RPMI8226 (cell line): ENCODE results near the gene SUMO3.

Experiments
- DNase-seq: peaks from one replicate; pipeline ENCODE4 v3.0.0-alpha.2; 2015

Gene SUMO3

DNA sequence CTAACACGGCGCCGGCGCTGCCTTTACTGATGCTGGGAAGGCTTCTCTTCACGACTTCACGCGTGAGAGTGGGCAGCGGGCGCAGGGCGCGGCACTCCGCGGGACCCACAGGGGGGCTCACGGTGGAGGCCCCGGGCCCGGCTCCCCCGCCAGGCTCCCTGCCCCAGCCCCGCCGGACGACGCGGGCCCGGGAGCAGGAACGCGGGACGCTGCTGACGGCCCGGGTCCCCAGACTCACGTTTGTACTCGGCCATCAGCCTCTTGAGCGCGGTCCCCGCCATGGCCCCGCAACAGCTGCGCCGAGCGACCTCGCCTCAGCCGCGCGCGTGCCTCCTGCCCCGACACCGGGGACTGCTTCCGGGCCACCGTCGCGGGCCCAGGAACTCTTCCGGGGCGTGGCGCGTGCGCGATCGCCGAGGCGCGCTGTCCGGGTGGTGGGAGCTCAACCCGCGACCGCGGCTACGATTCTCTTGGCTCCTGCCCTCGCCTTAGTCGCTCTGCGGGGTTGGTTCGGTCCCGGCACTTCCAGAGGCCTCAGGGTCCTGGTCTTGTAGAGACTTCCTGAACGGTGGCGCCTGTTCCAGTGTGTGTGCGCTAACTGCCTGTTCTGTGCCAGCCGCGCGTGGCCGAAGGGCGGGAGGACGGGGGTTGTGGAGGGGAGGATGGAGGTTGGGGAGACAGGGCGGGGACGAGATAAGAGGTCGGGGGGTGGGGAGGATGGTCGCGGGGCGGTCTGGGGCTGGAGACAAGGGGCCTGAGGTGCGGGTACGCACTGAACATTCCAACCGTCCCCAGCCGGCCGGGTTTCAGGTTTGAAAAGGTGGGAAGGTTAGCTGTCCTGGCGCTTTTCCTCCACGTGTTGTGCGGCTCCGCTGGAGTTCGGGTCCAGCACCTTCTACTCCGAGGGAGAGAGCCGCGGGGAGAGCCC, 16.1 kb downstream of the SUMO3 start, which contains the start of gene UBE2G2:
TSS of gene UBE2G2 (minus strand) at position 353 of the 928 bp plus-strand sequence. CDS start at position 281, 72 bp downstream.
- DNase-seq: peak; percentile 93

DNA sequence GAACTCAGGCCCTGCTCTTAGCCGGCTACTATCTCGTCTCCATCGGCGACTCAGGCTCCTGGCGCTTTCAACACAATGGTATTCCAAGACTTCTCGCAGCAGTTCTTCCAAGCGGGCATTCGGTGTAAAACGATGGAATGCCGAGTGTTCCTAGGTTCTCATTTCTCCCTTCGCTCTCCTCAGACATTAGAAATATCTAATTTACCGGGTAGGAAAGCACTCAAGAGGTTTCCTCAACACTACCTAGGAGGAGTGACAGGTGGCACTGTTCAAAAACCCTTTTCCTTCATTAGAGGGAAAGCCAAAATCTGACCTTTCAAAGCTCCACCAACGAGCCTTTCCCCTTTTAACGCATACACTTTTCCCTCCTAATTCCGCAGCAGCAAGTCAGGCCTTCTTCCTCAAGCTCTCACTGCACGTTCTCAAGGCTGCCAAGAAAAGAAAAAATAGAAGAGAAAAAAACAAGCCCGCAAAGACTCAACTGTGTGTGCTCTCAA, 16.8 kb downstream of the SUMO3 start:
- peak; percentile 75 for DNase-seq

DNA sequence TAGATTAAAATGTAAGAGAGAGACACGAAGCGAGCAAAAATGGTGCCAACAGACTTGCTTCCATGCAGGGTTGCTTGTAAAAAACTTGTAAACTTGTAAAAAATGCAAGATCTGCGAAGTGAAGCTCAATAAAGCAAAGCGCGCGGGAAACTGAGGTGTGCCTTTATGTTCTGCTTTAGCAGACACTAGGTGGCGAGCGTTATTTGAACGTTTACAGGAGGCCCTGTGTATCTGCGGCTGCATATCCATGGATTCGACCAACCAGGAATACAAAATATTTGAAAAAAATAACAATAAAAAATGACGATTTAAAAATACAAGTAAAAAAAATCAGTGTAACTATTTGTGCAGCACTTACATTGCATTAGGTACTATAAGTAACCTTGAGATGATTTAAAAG, 17.8 kb downstream of the SUMO3 start:
- DNase-seq: peak; percentile 55

DNA sequence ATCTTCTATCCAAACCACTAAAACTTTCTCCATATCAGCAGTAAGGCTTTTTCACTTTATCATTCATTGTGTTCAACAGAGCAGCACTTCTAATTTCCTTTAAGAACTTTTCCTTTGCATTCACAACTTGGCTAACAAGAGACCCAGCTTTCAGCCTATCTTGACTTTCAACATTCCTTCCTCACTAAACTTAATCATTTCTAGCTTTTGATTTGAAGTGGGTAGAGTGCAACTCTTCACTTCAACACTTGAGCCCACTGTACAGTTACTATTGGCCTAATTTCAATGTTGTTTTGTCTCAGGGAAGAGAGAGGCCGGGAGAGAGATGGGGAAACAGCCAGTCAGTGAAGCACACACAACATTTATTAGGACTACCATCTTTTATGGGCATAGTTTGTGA, 18.2 kb downstream of the SUMO3 start:
- no peak for DNase-seq

DNA sequence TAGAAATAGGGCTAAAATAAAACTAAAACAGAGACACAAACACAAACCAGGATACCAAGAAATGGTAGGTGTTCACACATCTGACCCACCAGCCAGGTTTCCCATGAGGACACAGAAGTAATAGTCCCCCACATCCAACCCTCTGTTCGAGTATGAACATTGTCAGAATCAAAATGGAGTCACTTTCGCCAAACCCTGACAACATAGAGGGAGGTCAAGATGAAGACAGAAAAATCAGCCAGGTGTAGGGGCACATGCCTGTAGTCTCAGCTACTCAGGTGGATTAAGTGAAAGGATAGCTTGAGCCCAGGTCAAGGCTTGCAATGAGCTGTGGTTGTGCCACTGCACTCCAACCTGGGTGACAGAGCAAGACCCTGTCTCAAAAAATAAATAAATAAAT, 20.1 kb downstream of the SUMO3 start:
- no peak for DNase-seq

DNA sequence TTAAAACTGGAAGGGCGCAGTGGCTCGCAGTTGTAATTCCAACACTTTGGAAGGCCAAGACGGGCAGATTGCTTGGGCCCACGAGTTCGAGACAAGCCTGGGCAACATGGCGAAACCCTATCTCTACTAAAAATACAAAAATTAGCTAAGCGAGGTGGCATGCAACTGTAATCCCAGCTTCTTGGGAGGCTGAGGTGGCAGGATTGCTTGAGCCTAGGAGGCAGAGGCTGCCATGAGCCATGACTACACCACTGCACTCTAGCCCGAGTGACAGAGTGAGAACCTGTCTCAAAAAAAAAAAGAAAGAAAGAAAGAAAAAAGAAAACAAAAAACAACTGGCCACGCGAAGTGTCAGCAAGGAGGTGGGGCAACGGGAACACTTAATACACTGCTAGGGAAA, 22.5 kb downstream of the SUMO3 start:
- DNase-seq: no peak

DNA sequence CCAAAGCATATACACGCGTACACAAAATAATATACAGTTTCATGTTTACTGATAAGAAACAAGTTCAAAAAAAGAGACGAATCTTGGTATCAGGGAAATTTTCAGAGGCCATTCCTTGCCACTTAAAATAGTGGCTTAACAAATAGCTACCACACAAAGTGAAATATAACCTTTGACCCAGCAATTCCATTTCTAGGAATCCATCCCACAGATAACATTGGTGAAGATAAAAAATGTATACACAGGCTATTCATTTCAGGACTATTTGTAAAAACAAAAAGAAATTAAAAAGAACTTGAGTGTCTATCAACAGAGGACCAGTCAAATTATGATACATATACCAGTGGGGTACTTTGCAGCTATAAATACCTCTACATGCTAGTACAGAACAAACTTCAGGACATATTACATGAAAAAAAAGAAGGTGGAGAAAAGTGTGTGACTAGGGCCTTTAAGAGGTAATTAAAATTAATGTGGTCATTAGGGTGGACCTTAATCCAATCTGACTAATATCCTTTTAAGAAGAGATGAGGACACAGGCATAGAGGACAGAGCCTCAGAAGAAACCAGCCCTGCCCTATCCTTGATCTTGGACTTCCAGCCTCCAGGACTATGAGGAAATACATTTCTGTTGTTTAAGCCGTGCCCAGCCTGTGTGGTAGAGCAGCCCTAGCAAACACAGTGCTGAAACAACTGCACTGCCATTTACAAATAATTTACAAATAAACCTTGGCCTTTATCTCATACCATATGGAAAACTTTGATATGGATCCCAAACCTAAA, 24.1 kb downstream of the SUMO3 start:
- no peak for DNase-seq

DNA sequence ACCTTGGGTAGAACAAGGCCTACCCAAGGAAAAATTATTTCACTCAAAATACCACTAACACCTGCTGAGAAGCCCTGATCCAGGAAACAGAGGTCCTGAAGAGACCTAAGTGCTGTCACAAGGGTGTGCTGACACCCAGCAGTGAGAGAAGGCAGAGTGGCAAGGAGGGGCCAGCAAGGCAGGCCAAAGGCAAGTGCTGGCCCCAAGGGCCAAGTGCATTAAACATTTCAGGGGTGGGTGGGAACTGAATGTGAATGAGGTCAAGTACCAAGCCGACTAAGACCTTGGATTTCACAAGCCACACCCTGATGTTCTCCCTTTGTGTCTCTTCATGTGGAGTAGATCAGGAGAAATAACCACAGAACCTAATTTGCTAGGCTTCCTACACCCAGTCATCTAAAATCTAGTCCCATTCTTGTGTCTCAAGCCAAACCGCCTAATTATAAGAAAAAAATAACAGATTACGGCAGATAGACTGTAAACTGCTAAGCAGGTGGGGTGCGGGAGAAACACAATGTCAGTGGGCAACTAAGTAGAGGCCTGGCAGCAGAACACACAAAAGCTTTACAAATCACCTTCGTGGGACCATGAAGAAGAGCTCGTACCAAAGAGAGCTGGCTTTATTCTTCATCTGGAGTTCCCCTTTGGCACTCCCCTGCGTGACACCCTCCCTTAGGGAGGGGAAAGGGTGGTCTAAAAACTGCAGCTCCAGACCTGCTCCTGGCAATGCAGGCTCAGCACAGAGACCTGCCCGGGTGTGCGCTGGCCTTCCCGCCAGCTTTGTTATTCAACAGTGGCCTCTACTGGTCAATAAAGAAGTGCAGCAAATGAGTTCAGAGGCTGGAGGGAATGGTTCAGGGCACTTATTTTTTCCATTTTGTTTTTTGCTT, 24.9 kb downstream of the SUMO3 start:
- peak; percentile 75 for DNase-seq

DNA sequence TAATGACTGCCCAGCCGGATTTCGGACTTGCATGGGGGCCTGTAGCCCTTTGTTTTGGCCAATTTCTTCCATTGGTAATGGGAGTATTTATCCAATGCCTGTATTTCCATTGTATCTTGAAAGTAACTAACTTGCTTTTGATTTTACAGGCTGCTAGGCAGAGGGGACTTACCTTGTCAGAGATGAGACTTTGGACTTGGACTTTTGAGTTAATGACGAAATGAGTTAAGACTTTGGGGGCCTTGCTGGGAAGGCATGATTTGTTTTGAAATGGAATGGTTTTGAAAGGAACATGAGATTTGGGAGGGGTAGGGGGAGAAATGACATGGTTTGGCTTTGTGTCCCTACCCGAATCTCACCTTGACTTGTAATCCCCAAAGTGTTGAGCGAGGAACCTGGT, 25.9 kb downstream of the SUMO3 start:
- no peak for DNase-seq

DNA sequence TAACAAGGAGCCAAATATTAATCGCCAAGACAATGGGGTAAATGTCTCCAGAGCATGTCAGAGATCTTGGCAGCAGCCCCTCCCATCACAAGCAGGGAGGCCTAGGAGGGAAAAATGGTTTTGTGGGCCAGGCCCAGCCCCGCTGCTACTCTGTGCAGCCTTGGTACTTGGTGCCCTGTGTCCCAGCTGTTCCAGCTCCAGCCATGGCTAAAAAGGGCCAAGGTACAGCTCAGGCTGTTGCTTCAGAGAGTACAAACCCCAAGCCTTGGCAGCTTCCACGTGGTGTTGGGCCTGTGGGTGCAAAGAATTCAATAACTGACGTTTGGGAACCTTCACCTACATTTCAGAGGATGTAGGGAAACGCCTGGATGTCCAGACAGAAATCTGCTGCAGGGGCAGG, 26.6 kb downstream of the SUMO3 start:
- DNase-seq: no peak

DNA sequence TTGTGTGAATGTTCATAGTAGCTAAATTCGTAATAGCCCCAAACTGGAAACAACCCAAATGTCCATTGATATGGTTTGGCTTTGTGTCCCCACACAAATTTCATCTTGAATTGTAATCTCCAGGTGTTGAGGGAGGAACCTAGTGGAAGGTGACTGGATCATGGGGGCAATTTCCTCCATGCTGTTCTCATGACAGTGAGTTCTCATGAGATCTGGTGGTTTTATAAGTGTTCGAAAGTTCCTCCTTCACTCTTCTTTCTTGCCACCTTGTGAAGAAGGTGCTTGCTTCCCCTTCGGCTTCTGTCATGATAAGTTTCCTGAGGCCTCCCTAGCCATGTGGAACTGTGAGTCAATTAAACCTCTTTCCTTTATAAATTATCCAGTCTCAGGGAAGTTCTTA, 27.5 kb downstream of the SUMO3 start:
- DNase-seq: no peak

DNA sequence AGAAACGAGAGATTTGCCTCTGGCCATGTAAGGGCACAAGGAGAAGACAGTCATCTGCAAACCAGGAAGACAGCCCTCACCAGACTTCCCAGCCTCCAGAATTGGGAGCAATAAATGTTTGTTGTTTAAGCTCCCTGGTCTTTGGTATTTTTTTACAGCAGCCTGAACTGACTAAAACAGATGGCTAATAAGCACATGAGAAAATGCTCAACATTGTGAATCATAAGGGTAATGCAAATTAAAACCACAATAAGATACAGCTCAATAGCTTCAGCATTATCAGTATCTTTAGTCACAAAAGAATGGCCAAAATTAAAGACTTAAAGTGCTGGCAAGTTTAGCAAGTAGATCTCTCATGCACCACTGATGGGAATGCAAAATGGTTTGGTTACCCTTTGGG, 28.0 kb downstream of the SUMO3 start:
- DNase-seq: no peak

DNA sequence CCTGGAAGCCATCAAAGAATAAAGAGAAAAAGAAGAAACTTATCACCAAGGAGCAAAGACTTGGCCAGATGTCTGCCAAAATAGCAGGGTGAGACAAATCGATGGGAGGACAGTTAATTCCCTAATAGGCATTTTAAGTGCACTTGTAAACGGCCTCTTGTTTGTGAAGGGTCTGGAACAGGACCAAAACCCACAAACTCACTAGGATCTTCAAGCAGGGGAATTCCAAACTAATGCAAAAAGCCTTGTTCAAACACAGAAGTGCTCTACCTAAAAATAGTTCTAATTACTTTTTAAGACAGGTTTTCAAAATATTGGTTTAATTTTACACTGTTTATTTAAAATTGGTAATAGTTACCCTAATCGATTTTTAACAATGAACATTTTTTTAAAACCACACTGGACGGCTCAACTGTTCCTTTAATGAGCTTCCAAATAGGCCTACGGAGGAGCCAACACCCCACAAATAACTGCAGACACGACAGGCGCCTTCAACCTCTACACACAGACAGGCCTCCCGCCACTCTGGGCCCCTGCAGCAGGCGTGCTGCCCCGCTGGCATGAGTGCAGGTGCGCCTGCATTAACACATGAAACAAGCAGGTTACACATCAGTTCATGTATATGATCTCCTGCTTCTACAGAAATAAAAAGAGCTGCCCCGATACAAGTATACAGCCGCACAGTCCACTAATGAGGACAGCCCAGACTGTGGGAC, 32.1 kb downstream of the SUMO3 start:
- no peak for DNase-seq

DNA sequence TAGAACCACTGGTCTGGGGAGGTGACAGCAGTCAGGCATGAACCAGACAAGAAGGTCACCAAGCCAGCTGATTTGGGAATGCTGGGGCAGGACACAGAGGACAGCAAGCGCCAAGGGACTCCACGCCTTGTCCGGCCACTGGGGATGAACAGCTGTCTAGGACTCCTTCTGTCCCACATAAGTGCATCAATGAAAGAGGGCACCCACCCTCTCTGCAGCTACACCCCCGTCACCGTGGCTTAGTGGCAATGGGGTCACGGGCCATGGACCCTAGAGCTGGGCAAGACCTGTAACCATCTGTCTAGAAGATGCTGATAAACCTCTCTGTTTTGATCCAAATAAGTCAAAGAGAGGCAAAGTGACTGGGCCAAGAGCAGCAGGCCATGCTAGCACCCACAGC, 33.1 kb downstream of the SUMO3 start:
- DNase-seq: no peak

DNA sequence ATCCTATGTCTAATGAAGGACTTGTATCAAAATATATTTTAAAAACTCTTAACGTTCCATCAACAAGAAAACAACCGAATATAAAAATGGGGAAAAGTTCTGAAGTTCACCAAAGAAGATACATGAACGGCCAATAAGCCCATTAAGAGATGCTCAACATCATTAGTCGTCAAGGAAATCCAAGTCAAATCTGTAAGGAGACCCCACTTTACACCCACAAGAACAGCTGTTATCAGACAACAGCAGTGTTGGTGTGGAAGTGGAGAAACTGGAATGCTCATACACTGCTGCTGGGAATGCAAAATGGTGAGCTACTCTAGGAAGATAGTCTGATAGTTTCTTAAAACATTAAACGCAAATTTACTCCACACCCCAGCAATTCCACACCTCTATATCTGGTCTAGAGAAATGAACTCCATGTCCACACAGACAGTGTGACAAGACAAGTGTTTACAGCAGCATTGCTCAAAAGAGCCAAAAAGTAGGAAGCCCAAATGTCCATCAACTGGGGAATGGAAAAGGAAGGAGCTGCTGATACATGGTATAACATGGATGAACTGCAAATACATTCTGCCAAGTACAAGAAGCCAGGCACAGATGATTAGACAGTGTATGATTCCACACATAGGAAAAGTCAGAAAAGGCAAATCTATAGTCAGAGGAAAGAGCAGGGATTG, 34.7 kb downstream of the SUMO3 start:
- no peak for DNase-seq

DNA sequence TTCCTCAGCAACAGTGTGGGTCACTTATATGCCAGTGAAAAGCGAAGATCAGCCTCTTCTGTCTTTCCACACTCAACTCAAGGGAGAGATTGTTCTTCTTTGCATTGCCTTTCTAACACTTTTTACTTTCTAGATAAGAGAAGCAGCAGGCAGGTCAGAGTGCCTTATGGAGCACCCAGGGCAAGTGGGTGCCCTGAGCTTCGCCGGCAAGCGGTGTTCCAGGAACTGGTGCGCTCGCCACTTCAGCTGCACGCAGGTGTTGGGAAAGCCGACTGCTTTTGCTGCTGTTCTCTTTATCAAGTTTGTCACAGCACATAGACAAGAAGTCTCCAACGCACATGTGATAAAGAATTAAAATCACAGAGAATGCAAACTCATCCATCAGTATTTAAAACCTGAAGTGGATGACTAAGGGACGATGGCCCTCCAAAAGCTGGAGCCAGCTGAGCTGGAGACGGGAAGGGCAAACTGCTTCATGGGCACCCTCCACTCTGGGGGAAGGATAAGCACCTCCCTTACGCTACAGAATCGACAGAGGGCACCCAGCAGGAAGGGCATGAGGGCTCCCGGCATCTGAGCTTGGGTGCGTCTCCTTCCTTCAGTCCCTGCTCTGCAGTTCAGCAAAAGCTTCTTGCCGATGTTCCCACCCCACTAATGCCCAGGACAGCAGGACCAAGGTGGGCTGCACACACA, 36.9 kb downstream of the SUMO3 start:
- no peak for DNase-seq

DNA sequence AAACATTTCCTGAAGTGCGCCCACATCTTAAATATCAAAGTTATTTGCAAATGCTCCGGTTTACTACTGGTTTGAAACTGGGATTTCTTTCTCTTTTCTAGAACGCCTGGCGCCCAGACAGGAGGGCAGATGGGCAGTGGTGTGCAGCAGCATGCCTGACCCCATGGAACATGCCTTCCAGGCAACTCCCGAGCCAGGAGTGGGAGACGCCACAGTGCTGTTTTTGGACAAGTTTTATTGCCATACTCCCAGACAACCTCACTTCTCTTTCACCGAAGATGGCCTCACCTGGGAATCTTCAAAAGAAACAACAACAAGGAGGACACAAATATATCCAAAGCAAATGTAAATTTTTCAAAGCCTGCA, 37.7 kb downstream of the SUMO3 start:
- no peak for DNase-seq

DNA sequence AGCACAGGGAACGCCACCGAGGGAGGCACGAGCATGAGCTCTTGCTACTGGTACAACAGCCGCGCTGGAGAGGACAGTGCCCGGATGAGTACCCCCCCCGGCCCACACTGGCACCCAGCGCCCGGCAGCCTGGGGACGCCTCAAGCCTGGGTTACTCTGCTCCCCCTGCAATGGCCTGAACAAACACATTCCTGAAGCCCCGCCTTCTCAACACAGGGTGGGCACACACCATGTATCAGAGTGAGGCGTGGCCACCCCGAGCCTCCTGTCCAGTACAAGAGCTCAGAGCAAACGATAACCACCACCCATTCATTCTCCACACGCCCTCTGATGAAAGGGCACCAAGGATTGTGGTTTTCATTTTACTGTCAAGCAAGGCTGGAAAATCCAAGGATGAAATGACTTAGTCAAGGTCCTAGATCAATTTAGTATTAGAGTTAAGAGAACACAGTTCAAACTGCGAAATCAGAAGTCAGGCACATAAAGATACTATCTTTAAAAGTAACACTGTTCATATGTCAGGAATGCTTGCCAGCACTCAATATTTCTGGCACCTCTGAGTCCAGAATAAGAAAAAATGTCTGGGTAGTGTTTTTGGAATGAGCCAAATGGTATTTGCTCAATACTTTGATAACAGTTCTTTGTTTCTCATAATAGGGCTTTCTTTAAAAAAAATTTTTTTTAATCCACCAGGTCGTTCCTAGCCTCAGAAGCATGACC, 38.3 kb downstream of the SUMO3 start:
- DNase-seq: no peak

DNA sequence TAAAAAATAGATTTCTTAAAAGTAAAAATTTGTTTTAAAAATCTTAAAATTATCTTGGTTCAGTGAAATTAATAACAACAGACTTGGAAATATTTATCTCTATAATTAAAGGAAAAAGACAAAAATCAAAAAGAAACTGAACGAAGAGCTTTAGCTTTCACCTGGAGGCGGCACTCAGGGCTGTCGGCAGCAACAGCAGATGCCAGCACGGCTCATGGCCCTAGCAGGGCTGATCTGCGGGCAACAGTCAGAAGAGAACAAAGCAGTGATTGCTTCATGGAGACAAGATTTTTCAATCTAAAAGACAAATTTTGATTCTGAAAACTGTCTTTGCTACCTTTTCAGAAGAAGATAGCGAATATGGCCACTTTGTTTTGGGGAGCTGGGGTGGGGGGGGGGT, 38.9 kb downstream of the SUMO3 start:
- no peak for DNase-seq

DNA sequence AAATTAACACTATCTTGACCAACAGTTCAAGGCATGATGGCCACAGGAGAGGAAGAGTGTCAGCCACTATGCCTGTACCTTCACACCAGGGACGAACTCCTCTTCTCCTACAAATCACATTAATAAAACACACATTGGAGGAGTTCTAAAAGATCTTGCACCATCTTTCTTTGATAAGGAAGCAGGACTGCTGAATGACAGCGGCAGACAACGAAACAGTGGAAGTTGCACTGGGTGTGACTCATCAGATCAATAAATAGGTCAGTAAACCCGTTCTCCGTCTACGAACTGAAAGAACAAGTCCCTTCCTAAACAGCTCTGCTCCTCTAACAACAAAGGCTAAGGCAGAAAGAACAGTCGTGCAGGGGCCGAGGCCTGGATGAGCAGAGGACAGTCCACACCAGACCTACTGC, 39.4 kb downstream of the SUMO3 start:
- DNase-seq: no peak
